Body of pancreas (tissue), 4 donors: ENCODE measurements around the gene RABAC1. TPM values are rescaled to one million over a fixed set of nuclear protein-coding genes. Genes with fewer than 3 reads are reported as not detected.

Experiments used
- ATAC-seq: fragments of 150-250 bp; one replicate; pipeline ENCODE4 v1.9.1; 2016
- DNase-seq, 4 donors: peaks; one replicate each; pipeline ENCODE4 v3.0.0-alpha.2; 2019
- H3K27ac ChIP-seq, 4 donors: fragments of 200-600 bp; sonication (generic); 1 replicate in 3 of 4; 2 replicates in 1 of 4; pipeline versions ENCODE4 v1.5.1 to v1.6.1; 2016 to 2019; ENCODE audit warnings: mild to moderate bottlenecking in 1 of 4, mixed read lengths in 1 of 4, moderate library complexity in 1 of 4
- H3K27me3 ChIP-seq, 2 donors: fragments of 200-600 bp; sonication (generic); one replicate each; pipeline ENCODE4 v1.6.0; 2016; ENCODE audit warnings: mild to moderate bottlenecking in 1 of 2
- H3K36me3 ChIP-seq, 2 donors: fragments of 200-600 bp; sonication (generic); replicated peaks in 1 of 2; 2 replicates each; pipeline ENCODE4 v1.5.1; 2016; ENCODE audit warnings: low read depth in 2 of 2; ENCODE audit not compliant: insufficient read depth in 1 of 2
- H3K4me1 ChIP-seq: fragments of 200-600 bp; sonication (generic); one replicate; pipeline ENCODE4 v1.6.0; 2016
- H3K4me3 ChIP-seq, 2 donors: fragments of 200-600 bp; sonication (generic); 1 replicate in 1 of 2; 2 replicates in 1 of 2; pipeline ENCODE4 v1.5.1; 2016 to 2019
- H3K9me3 ChIP-seq, 3 donors: fragments of 200-600 bp; sonication (generic); 1 replicate in 2 of 3; 2 replicates in 1 of 3; pipeline ENCODE4 v1.5.1; 2016
- CTCF ChIP-seq, 7 experiments: fragments of 450-650 bp in 4 of 7; fragments of 200-600 bp in 3 of 7; sonication (generic) in 3 of 7; IDR thresholded peaks; one replicate each; pipeline ENCODE4 v1.5.1; 2016 to 2019; ENCODE audit warnings: antibody characterized with exemption in 7 of 7
- POLR2A ChIP-seq, 3 donors: fragments of 450-650 bp; IDR thresholded peaks; one replicate each; pipeline ENCODE4 v1.6.1; 2016; ENCODE audit warnings: antibody characterized with exemption in 3 of 3, mild to moderate bottlenecking in 2 of 3
- WGBS, 2 donors: methylation state at CpG; one replicate each; pipeline ENCODE4 v1.1.5; 2017; 5-methylcytosine and 5-hydroxymethylcytosine counted together
- intact Hi-C: fragments of 100-400 bp; cut with DNase I; formaldehyde crosslinking; loops from one replicate; pipeline ENCODE4 v1.15.1; 2023
- total RNA-seq, 2 donors: library from RNA; depleted of rRNA; stranded (reverse); fragments of >200 nt; gene quantifications; one replicate each; pipeline ENCODE4 v1.1.0, GENCODE V29; 2016

Gene RABAC1
- total RNA-seq, 2 donors from 2014 or later, result 87.3 to 88.5 TPM

- no peaks in the 10 kb centered on the region for H3K27me3 ChIP-seq
- intact Hi-C loops, result no loop called here
- WGBS, 2 donors, result 31 to 34% methylated on average over 7 to 17 of the region's 17 CpGs
These were observed 28.1 kb downstream of the RABAC1 start for GRCh38 chr19:41930926-41931592.

GRCh38 chr19:41930322-41930722 lies 28.8 kb downstream of the RABAC1 start:
- ATAC-seq, result no peak
- intact Hi-C loops, result no loop called here

More at GRCh38 chr19:41930926-41931592, 28.1 kb downstream of the RABAC1 start:
- Histone ChIP-seq H3K27ac (no peak overlapping the region), H3K4me3 (no peak overlapping the region), H3K36me3 (no peaks in the 10 kb centered on the region), H3K4me1 (peaks cover 29% of the 10 kb centered on the region), H3K9me3 (no peaks in the 10 kb centered on the region)
- ATAC-seq (no peak), DNase-seq (no peak)
- TF ChIP-seq CTCF (IDR thresholded peaks at IDR 0.05), result no peak
- no peak for TF ChIP-seq POLR2A (IDR thresholded peaks at IDR 0.05)

GRCh38 chr19:41929536-41930071 lies 29.5 kb downstream of the RABAC1 start:
- Histone ChIP-seq H3K27me3 (no peaks in the 10 kb centered on the region), H3K4me1 (peaks cover 29% of the 10 kb centered on the region), H3K36me3 (no peaks in the 10 kb centered on the region), H3K4me3 (no peak overlapping the region), H3K27ac (no peak overlapping the region), H3K9me3 (no peaks in the 10 kb centered on the region)
- DNase-seq (no peak), ATAC-seq (no peak)
- intact Hi-C loops, result loop anchor here (5.0 kb wide), 1 partner anchor 37 kb away; no protein-coding TSS in a partner anchor
- WGBS, 2 donors, result 52 to 65% methylated on average over 12 to 14 of the region's 14 CpGs
- no peak for TF ChIP-seq POLR2A (IDR thresholded peaks at IDR 0.05)
- TF ChIP-seq CTCF (IDR thresholded peaks at IDR 0.05), result no peak

More at GRCh38 chr19:41930322-41930722, 28.8 kb downstream of the RABAC1 start:
- H3K4me3 ChIP-seq, result no peak overlapping the region
- H3K27ac ChIP-seq, result no peak overlapping the region
- H3K27me3 ChIP-seq, result no peaks in the 10 kb centered on the region
- no peaks in the 10 kb centered on the region for H3K9me3 ChIP-seq
- H3K36me3 ChIP-seq, result no peaks in the 10 kb centered on the region
- WGBS, 2 donors, result 42 to 44% methylated on average over 7 of the region's 7 CpGs
- DNase-seq, result no peak
- TF ChIP-seq POLR2A (IDR thresholded peaks at IDR 0.05) (no peak), CTCF (IDR thresholded peaks at IDR 0.05) (no peak)
- peaks cover 29% of the 10 kb centered on the region for H3K4me1 ChIP-seq

GRCh38 chr19:41928754-41929535 lies 30.2 kb downstream of the RABAC1 start:
- 3 to 4% methylated on average over 10 to 29 of the region's 29 CpGs for WGBS, 2 donors
- Histone ChIP-seq H3K36me3 (no peaks in the 10 kb centered on the region), H3K27me3 (no peaks in the 10 kb centered on the region), H3K9me3 (no peaks in the 10 kb centered on the region), H3K4me1 (peaks cover 29% of the 10 kb centered on the region), H3K27ac (no peak overlapping the region), H3K4me3 (peak overlapping the region; percentile 1 to 36)
- ATAC-seq (peak; percentile 37), DNase-seq (peak in 2 of 4 donors; percentile 24 to 33)
- TF ChIP-seq POLR2A (IDR thresholded peaks at IDR 0.05) (no peak), CTCF (IDR thresholded peaks at IDR 0.05) (peak in 1 of 7 experiments; percentile 13)
- intact Hi-C loops, result loop anchor here (5.0 kb wide), 1 partner anchor 37 kb away; no protein-coding TSS in a partner anchor
